ENCODE results near the gene ARRB2. TPM values are rescaled to one million over a fixed set of nuclear protein-coding genes. Genes with fewer than 3 reads are reported as not detected.

The ARRB2 gene
- polyA plus RNA-seq, 4 donors: 43.8 to 131 (median 110) TPM

- 93 to 96% (median 94%) methylated on average over 8 of the region's 8 CpGs for WGBS, 3 donors
- FAIRE-seq (no peak), DNase-seq (no peak)
- Histone ChIP-seq H3K4me3 (ENCODE audit: low read depth in 1 of 3, low read length in 3 of 3) (no peak overlapping the region), H3K27me3 (ENCODE audit: control insufficient read depth in 3 of 3, insufficient read depth in 3 of 3, low read length in 3 of 3) (peaks cover 0 to 52% (median 3%) of the 10 kb centered on the region in 3 donors), H3K27ac (ENCODE audit: low read depth in 1 of 3, low read length in 2 of 3) (no peak overlapping the region), H3K36me3 (ENCODE audit: control insufficient read depth in 3 of 3, insufficient read depth in 2 of 3, low read depth in 1 of 3, low read length in 3 of 3) (peaks cover 0 to 7% (median 0%) of the 10 kb centered on the region in 3 donors), H3K9me3 (ENCODE audit: control insufficient read depth in 2 of 2, insufficient read depth in 1 of 2, low read depth in 1 of 2, low read length in 1 of 2) (no peaks in the 10 kb centered on the region), H3K4me1 (ENCODE audit: control insufficient read depth in 3 of 3, insufficient read depth in 2 of 3, low read depth in 1 of 3, low read length in 2 of 3) (peaks cover 0 to 22% (median 3%) of the 10 kb centered on the region in 3 donors)
These were observed 32.8 kb downstream of the ARRB2 start for GRCh38 chr17:4743216-4743615.

- Histone ChIP-seq H3K27me3 (ENCODE audit: control insufficient read depth in 3 of 3, insufficient read depth in 3 of 3, low read length in 3 of 3) (peaks cover 0 to 47% (median 3%) of the 10 kb centered on the region in 3 donors), H3K27ac (ENCODE audit: low read depth in 1 of 3, low read length in 2 of 3) (no peak overlapping the region), H3K4me3 (ENCODE audit: low read depth in 1 of 3, low read length in 3 of 3) (no peak overlapping the region), H3K36me3 (ENCODE audit: control insufficient read depth in 3 of 3, insufficient read depth in 2 of 3, low read depth in 1 of 3, low read length in 3 of 3) (peaks cover 0 to 7% (median 0%) of the 10 kb centered on the region in 3 donors), H3K9me3 (ENCODE audit: control insufficient read depth in 2 of 2, insufficient read depth in 1 of 2, low read depth in 1 of 2, low read length in 1 of 2) (no peaks in the 10 kb centered on the region), H3K4me1 (ENCODE audit: control insufficient read depth in 3 of 3, insufficient read depth in 2 of 3, low read depth in 1 of 3, low read length in 2 of 3) (peaks cover 0 to 17% (median 3%) of the 10 kb centered on the region in 3 donors)
- WGBS, 3 donors: 86 to 93% (median 89%) methylated on average over 8 to 9 of the region's 9 CpGs
- DNase-seq (no peak), FAIRE-seq (no peak)
These were observed 33.5 kb downstream of the ARRB2 start for GRCh38 chr17:4743898-4744297.

GRCh38 chr17:4744999-4745969 lies 34.9 kb downstream of the ARRB2 start:
- H3K4me1 ChIP-seq (ENCODE audit: control insufficient read depth in 3 of 3, insufficient read depth in 2 of 3, low read depth in 1 of 3, low read length in 2 of 3): peaks cover 0 to 9% (median 3%) of the 10 kb centered on the region in 3 donors
- FAIRE-seq (no peak), DNase-seq (peak in 1 of 2 donors; percentile 38)
- H3K27me3 ChIP-seq (ENCODE audit: control insufficient read depth in 3 of 3, insufficient read depth in 3 of 3, low read length in 3 of 3): peaks cover 0 to 42% (median 3%) of the 10 kb centered on the region in 3 donors
- H3K9me3 ChIP-seq (ENCODE audit: control insufficient read depth in 2 of 2, insufficient read depth in 1 of 2, low read depth in 1 of 2, low read length in 1 of 2): no peaks in the 10 kb centered on the region
- 13 to 26% (median 18%) methylated on average over 46 to 51 of the region's 51 CpGs for WGBS, 3 donors
- peak overlapping the region in 1 of 3 donors; percentile 13 for H3K4me3 ChIP-seq (ENCODE audit: low read depth in 1 of 3, low read length in 3 of 3)
- H3K36me3 ChIP-seq (ENCODE audit: control insufficient read depth in 3 of 3, insufficient read depth in 2 of 3, low read depth in 1 of 3, low read length in 3 of 3): peaks cover 0 to 7% (median 0%) of the 10 kb centered on the region in 3 donors
- H3K27ac ChIP-seq (ENCODE audit: low read depth in 1 of 3, low read length in 2 of 3): no peak overlapping the region

GRCh38 chr17:4747847-4748246 lies 37.4 kb downstream of the ARRB2 start:
- DNase-seq (no peak), FAIRE-seq (no peak)
- Histone ChIP-seq H3K9me3 (ENCODE audit: control insufficient read depth in 2 of 2, insufficient read depth in 1 of 2, low read depth in 1 of 2, low read length in 1 of 2) (no peaks in the 10 kb centered on the region), H3K27me3 (ENCODE audit: control insufficient read depth in 3 of 3, insufficient read depth in 3 of 3, low read length in 3 of 3) (peaks cover 0 to 36% (median 3%) of the 10 kb centered on the region in 3 donors), H3K27ac (ENCODE audit: low read depth in 1 of 3, low read length in 2 of 3) (no peak overlapping the region), H3K36me3 (ENCODE audit: control insufficient read depth in 3 of 3, insufficient read depth in 2 of 3, low read depth in 1 of 3, low read length in 3 of 3) (peaks cover 0 to 4% (median 0%) of the 10 kb centered on the region in 3 donors), H3K4me3 (ENCODE audit: low read depth in 1 of 3, low read length in 3 of 3) (no peak overlapping the region), H3K4me1 (ENCODE audit: control insufficient read depth in 3 of 3, insufficient read depth in 2 of 3, low read depth in 1 of 3, low read length in 2 of 3) (peaks cover 0 to 9% (median 3%) of the 10 kb centered on the region in 3 donors)
- WGBS, 3 donors: 41 to 65% (median 46%) methylated on average over 5 of the region's 5 CpGs

GRCh38 chr17:4748686-4749085 lies 38.3 kb downstream of the ARRB2 start:
- 53 to 74% (median 65%) methylated on average over 4 of the region's 4 CpGs for WGBS, 3 donors
- Histone ChIP-seq H3K36me3 (ENCODE audit: control insufficient read depth in 3 of 3, insufficient read depth in 2 of 3, low read depth in 1 of 3, low read length in 3 of 3) (peaks cover 0 to 4% (median 0%) of the 10 kb centered on the region in 3 donors), H3K4me1 (ENCODE audit: control insufficient read depth in 3 of 3, insufficient read depth in 2 of 3, low read depth in 1 of 3, low read length in 2 of 3) (peaks cover 0 to 9% (median 3%) of the 10 kb centered on the region in 3 donors), H3K9me3 (ENCODE audit: control insufficient read depth in 2 of 2, insufficient read depth in 1 of 2, low read depth in 1 of 2, low read length in 1 of 2) (no peaks in the 10 kb centered on the region), H3K27ac (ENCODE audit: low read depth in 1 of 3, low read length in 2 of 3) (no peak overlapping the region), H3K4me3 (ENCODE audit: low read depth in 1 of 3, low read length in 3 of 3) (no peak overlapping the region), H3K27me3 (ENCODE audit: control insufficient read depth in 3 of 3, insufficient read depth in 3 of 3, low read length in 3 of 3) (peaks cover 0 to 31% (median 3%) of the 10 kb centered on the region in 3 donors)
- no peak for DNase-seq
- no peak for FAIRE-seq

GRCh38 chr17:4750606-4751005 lies 40.2 kb downstream of the ARRB2 start:
- no peak for DNase-seq
- 37 to 50% (median 41%) methylated on average over 3 of the region's 3 CpGs for WGBS, 3 donors
- Histone ChIP-seq H3K9me3 (ENCODE audit: control insufficient read depth in 2 of 2, insufficient read depth in 1 of 2, low read depth in 1 of 2, low read length in 1 of 2) (no peaks in the 10 kb centered on the region), H3K27me3 (ENCODE audit: control insufficient read depth in 3 of 3, insufficient read depth in 3 of 3, low read length in 3 of 3) (peaks cover 0 to 20% (median 6%) of the 10 kb centered on the region in 3 donors), H3K4me1 (ENCODE audit: control insufficient read depth in 3 of 3, insufficient read depth in 2 of 3, low read depth in 1 of 3, low read length in 2 of 3) (no peaks in the 10 kb centered on the region), H3K4me3 (ENCODE audit: low read depth in 1 of 3, low read length in 3 of 3) (no peak overlapping the region), H3K36me3 (ENCODE audit: control insufficient read depth in 3 of 3, insufficient read depth in 2 of 3, low read depth in 1 of 3, low read length in 3 of 3) (no peaks in the 10 kb centered on the region), H3K27ac (ENCODE audit: low read depth in 1 of 3, low read length in 2 of 3) (no peak overlapping the region)
- FAIRE-seq: no peak

GRCh38 chr17:4751932-4752331 lies 41.5 kb downstream of the ARRB2 start:
- WGBS, 3 donors: 64 to 75% (median 68%) methylated on average over 5 of the region's 5 CpGs

GRCh38 chr17:4753392-4753791 lies 43.0 kb downstream of the ARRB2 start:
- peaks cover 0 to 10% (median 6%) of the 10 kb centered on the region in 3 donors for H3K27me3 ChIP-seq (ENCODE audit: control insufficient read depth in 3 of 3, insufficient read depth in 3 of 3, low read length in 3 of 3)
- DNase-seq (no peak), FAIRE-seq (no peak)
- H3K9me3 ChIP-seq (ENCODE audit: control insufficient read depth in 2 of 2, insufficient read depth in 1 of 2, low read depth in 1 of 2, low read length in 1 of 2): no peaks in the 10 kb centered on the region
- no peak overlapping the region for H3K27ac ChIP-seq (ENCODE audit: low read depth in 1 of 3, low read length in 2 of 3)
- no peaks in the 10 kb centered on the region for H3K36me3 ChIP-seq (ENCODE audit: control insufficient read depth in 3 of 3, insufficient read depth in 2 of 3, low read depth in 1 of 3, low read length in 3 of 3)
- H3K4me1 ChIP-seq (ENCODE audit: control insufficient read depth in 3 of 3, insufficient read depth in 2 of 3, low read depth in 1 of 3, low read length in 2 of 3): no peaks in the 10 kb centered on the region
- no peak overlapping the region for H3K4me3 ChIP-seq (ENCODE audit: low read depth in 1 of 3, low read length in 3 of 3)
- WGBS, 3 donors: 79 to 90% (median 88%) methylated on average over 1 of the region's 1 CpG

More at GRCh38 chr17:4751932-4752331, 41.5 kb downstream of the ARRB2 start:
- Histone ChIP-seq H3K4me3 (ENCODE audit: low read depth in 1 of 3, low read length in 3 of 3) (no peak overlapping the region), H3K27ac (ENCODE audit: low read depth in 1 of 3, low read length in 2 of 3) (no peak overlapping the region), H3K4me1 (ENCODE audit: control insufficient read depth in 3 of 3, insufficient read depth in 2 of 3, low read depth in 1 of 3, low read length in 2 of 3) (no peaks in the 10 kb centered on the region), H3K36me3 (ENCODE audit: control insufficient read depth in 3 of 3, insufficient read depth in 2 of 3, low read depth in 1 of 3, low read length in 3 of 3) (no peaks in the 10 kb centered on the region), H3K9me3 (ENCODE audit: control insufficient read depth in 2 of 2, insufficient read depth in 1 of 2, low read depth in 1 of 2, low read length in 1 of 2) (no peaks in the 10 kb centered on the region), H3K27me3 (ENCODE audit: control insufficient read depth in 3 of 3, insufficient read depth in 3 of 3, low read length in 3 of 3) (peaks cover 0 to 10% (median 6%) of the 10 kb centered on the region in 3 donors)
- no peak for DNase-seq
- no peak for FAIRE-seq

Measured in small intestine (tissue), 7 donors.